Stimulated activated CD8-positive, alpha-beta memory T cell treated with anti-CD3 and anti-CD28 coated beads, Interleukin-7, amount 100 ng/mL, for 4 hours (primary cell): ENCODE results near the gene KCTD15.

Source experiments
- DNase-seq, 2 donors: peaks; one replicate each; pipeline ENCODE4 v3.0.0-alpha.2; 2020; ENCODE audit warnings: low read depth in 2 of 2

KCTD15 gene, protein sequence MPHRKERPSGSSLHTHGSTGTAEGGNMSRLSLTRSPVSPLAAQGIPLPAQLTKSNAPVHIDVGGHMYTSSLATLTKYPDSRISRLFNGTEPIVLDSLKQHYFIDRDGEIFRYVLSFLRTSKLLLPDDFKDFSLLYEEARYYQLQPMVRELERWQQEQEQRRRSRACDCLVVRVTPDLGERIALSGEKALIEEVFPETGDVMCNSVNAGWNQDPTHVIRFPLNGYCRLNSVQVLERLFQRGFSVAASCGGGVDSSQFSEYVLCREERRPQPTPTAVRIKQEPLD

DNA sequence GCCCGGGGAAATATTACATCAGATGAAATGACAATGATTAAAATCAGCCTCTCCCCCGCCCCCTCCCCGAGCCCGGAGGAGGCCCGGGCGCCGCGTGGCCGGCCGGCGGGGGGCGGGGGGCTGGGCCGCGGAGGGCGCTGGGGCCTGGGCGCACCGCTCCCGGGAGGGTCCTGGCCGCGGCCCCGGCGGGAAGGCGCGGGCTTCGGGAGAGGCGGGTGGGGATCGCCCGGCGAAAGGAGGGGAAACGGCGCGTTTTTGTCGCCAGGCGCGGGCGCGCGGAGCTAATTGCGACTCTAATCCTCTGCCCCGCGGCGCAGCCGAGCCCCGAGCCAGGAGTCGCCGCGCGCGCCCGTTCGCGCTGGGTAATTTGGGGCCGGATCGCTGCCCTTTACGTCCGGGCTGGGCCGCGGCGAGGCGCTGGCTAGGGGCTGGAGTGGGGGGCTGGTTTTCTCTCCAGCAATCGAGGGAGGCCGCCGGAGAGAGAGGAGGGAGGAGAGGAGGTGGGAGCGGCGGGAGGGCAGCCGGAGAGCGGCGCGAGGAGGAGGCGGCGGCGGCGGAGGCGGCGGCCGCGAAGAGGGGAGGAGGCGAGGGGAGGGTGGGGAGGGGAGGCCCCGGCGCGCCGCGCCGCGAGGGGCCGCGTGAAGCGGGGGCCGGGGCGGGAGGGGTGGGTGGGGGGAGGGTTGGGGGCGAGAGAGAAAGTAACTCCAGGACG, at the start of gene KCTD15:
Gene KCTD15, plus strand, starts transcription at position 707 of the 712 bp plus-strand sequence. CDS start 3,585 bp downstream, outside the sequence.
- no peak for DNase-seq

DNA sequence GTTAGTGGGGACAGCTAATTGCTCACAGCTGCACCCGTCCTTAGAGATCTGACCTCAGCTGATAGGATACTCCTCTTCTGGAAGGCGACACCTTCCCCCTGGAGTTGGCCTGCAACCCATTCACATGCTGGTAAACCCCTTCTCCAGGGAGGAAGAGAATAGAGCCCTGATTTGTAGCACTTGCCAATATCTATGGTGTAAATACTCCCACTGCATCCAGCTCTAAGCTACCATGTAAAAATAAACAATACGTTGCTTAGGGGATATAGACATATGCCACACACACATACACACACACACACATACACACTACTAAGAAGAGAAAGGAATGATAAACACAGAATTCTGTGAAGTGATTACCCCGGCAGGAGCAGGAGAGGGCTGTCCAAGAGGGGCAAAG, 49.4 kb upstream of the KCTD15 start:
- DNase-seq: no peak

DNA sequence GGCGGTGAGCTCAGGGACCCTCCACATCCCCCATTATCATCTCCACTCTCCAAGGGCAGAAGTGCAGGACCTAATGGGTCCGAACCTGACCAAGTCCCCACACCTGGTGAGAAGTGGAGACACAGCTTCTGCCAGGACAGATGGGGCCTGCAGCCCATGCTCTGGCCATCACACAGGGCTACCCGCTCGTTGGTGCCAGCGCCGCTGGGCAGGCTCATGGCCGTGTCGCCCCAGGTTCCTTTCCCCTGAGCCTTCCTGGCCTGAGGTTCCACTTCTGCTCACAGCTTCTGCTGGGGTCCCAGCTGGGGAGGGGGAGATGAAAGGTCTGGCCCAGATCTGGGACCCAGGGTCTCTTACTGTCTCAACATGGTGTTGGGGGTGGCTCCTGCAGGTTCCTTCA, 48.4 kb upstream of the KCTD15 start:
- no peak for DNase-seq

DNA sequence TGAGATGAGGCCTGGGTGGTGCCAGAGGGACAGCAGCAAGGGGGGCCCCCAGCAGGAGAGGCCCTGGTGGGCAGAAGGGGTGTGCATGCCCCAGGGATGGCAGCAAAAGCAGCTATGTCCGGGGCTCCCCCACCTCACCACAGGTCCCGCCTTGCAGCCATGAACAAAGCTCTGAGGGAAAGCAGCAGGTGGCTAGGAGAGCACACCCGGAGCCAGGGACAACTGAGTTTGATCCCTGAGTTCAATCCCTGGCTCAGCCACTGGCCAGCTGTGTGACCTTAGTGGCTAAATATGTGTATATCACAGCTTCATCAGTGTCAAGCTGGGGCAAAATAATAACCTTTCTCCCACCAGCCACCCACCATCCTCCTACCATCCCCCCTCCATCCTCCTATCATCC, 47.7 kb upstream of the KCTD15 start:
- DNase-seq: no peak

DNA sequence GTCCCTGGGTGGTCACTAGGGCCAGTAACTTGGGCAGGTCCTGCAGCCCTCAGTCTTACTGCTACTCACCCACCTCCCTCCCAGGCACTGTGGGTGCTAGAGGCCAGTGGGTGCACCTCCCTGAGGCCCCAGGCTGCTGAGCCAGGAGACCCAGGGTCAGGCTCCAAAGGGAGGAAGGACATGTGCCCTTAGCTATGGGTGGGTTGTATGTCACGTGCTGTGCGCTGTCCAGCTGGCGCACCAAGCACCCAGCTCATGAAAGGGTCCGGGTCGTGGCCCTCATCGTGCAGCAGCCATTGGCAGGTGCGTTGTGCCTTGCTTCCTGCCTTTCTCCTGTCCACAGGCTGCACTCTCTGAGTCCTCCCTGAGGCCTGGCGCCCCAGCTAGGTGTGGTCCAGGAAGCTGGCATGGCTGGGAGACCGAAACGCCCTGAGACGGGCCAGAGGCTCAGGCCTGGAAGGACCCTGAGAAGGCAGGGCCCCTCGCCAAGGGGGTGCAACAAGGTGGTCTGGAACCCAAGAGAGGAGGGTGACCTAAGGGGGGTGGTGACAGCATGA, 47.0 kb upstream of the KCTD15 start:
- no peak for DNase-seq

DNA sequence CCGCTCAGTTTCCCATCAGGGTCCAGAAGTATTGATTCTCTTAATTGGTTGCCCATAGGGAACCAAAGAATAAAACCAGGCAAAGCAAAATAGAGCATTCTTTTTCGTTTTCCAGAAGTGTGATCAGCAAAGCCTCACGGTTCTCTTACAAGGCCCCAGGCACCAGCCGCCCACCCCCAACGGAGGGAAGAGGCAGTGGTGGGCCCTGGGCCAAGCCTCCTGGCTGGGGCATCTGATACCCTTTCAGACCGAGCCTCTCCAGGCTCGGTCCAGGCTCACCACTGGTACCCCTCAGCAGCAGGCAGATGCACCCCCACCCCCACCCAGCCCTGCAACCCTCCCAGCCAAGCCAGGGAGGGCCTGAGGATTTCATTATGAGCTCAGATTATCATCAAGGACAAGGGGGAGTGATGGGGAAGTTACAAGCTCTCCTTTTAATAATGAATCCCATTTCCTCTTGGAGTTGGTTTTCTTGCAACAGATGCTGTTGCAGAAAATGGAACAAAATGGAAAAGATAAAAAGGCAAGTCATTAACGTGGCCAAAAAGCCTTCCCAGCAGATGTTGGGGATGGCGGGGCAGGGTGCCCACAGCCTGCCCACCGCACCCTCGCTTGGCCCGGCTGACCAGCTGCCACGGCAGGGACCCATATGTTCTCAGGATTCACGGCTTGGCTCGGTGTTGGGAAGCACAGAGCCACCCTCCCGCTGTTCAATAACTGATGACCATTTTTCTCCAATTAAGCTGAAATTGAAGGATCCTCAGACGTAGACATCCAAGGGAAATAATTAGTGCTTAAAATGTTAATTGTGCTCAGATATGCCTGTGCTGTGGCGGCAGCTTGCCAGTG, 45.9 kb upstream of the KCTD15 start:
- DNase-seq: no peak

DNA sequence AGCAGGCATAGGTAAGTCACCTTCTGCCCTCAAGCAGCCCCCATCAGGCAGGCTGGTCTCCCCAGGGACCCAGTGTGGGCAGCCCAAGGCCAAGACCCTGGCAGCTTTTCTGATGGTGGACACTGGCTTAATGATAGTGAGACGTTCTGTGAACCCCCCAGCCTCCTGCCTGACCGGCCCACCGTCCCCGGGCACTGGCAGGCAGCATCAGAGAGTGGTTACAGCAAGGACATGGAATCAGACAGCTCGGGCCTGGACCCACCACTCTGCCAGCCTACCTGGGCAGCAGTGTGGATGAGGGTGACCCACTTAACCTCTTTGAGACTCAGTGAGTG, 45.3 kb upstream of the KCTD15 start:
- DNase-seq: no peak

DNA sequence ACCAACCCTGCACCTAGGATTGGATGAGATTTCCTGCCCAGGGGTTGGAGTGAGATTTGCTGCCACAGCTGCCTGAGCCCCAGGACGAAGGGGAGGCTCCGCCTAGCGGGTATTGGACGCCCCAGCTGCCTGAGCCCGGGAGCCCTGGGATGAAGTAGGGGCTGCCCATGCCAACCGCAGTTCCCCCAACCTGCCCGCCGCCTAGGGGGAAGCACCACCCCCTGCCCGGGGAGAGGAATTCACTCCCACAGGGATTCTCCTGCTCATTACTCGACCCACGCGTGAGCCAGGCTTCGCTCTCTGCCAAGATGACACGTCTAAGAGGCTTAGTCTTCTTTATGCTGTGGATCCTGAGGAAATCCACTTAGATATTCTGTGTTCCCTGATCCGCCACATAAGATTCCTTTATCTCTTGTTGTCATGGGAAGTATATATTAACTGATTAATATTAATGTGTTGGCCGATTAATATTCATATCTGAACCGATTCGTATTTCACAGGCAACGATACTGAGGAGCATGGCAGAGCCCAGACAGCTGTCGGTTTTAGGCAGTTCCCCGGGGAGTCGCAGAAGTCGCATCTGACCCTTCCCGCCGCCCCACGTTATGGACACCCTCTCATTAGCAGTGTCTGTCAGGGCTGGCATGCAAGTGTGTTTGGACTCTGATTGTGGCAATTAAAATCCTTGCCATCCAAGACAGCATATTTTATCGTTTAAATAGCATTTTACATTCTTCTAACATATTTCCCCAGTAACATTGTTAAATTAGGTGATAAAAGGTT, 44.5 kb upstream of the KCTD15 start:
- no peak for DNase-seq

DNA sequence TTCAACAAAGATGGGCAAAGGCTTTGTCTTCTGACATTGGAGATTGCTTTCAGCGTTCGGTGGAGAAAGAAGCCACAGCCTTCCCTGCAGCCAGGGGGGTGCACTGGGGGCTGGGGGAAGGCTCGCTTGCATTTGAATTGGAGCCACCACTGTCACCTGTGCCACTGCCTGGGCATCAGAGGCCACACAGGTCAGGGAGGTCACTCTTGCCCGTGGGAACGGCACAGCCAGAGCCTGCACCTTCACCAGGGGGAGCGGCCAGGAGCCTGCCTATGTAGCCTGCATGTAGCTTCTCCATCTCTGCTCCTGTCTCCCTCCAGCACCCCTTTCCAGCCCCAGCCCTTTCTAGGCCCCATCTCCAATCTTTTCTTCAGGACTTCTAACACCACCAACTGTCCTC, 43.7 kb upstream of the KCTD15 start:
- no peak for DNase-seq

DNA sequence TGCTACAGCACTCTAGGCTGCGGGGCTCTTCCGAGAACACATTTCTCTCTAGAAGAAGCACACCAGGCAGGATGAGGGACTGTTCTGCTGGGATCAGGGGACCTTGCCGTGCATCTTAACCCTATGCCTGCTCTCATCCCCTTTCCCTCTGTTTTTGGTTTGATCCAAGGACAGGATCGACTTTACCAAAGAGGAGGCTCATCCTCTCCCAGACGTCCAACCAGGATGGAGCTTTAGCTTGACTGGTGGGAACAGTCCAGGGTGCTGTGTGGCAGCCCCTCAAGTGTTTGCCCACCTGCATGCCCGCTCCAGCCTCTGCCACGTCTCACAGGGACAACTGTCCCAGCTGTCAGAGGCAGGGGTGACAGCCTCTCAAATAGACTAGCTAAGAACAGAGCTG, 42.3 kb upstream of the KCTD15 start:
- DNase-seq: no peak

DNA sequence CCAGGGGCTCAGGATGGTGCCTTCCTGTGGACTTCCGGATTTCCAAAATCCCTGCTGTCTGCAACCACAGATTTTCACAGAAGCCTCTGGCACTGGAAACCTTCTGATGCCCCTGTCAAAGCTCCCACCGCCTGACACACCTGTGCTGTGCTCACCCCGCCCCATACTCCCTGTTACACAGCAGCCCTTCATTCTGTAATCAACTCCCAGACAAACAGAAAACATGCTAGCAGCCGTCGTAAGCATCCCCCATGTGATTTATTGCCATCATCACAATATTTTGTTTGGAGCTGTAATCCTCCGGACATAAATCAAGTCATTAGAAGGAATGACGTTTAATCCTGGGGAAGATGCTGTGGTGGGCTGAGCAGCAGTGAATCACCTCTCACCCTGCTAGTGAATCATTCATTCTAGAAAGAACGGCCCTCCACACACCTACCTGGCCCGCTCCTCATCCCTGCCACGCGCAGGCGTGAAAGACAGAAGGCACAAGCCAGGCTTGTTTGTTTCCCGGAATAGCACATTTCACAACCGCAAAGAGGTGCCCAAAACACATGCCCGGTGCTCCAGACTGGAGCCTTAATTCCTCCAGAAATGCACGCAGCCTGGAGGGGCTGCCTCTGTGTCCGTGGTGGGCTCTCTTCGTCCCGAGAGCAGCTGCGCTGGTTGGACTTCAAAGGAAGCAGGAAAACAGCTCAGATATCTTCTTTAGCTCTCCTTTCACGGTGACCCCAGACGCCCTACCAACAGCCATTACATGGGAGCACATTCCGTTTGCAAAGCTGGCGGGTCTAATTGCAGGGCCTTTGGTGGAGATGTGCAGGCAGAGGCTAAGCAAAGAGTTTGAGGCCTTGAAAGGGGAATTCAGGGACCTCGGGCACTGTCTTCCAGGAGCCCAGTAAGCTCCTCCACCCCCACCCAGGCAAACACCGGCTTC, 41.3 kb upstream of the KCTD15 start:
- DNase-seq: no peak

DNA sequence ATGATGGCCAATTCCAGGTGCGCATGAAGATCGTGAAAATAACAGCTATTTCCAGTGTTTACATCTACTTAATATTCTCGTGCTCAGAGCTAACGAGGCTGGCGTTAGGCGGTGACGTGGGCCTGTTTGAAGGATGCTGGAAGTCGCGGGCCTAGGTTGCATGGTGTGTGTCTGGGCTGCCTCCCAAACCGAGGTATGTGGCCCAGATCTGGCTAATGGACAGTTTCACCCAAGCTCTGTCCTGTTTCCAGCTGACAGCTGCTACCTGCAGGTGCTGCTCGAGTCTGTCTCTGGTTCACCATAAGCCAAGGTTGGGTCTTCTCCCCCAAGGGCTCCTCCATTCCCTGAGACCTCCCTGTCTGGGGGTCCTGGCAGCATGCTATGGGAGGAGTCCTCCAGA, 40.5 kb upstream of the KCTD15 start:
- DNase-seq: no peak

DNA sequence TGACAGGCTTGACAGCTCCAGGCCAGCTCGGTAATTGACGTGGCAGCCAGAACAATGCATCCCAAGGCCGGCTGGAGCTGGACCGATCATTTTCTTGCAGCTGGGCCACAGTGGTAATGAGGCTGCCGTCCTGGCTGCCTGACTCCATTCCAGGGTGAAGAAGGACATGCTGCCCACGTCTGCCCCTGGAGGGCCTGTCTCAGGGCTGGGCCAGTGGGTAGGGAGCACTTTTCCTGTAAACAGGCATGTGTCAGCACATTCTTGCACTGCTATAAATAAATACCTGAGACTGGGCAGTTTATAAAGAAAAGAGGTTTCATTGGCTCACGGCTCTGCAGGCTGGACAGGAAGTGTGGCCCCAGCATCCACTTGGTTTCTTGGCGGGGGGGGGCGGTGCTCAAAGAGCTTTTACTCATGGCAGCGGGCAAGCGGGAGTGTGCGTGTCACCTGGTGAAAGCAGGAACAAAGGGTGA, 38.1 kb upstream of the KCTD15 start:
- DNase-seq: no peak

DNA sequence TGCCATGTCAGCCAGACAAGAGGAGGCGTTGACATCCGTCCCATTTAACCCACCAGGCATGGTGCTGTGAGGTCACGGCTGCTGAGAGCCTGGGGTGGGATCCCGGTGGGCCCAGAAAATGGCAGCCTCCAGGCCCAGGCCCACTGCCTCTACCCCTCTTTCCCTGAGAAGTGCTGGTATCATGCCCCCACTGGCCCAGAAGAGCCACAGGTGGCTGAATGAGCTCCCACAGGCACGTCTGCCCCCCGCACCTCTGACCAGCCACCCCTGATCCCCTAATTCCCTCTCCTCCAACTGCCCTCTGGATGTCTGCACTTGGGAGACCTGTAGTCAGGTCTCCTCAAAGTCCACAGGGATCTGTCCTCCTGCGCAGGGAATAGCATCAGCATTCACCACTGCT, 37.3 kb upstream of the KCTD15 start:
- DNase-seq: no peak

DNA sequence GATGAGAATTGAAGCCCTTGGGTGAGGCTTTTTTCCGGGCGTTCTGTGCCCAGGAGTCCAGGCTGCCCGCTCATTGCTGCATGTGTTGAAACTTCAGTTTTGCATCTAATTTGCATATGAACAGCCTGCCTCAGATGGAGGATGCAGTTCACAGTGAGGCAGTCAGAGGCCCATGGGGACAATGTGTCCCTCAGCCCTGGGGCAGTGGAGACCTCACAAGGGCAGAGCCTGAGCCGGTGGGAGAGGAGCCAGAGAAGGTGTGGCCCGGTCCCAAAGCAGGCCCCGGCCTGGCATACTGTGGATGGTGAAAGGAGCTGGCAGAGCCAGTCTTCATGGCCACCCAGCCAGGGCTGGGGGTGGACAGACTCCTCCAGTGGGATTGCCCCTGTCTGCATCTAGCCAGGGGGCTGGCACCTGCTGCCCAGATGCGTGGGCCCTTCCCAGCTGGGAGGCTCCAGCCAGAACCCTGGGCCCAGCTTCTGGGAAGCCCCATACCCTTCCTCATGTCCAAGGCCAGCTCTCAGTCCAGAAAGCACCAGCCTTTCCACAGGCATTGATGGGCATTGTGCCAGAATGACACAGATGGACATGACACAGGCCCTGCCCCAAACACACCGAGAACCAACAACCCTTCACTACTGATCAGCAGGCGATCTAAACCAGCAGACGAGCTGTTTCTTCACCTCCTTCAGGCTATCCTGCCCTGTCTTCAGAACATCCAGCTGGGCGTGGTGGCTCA, 32.9 kb upstream of the KCTD15 start:
- no peak for DNase-seq

DNA sequence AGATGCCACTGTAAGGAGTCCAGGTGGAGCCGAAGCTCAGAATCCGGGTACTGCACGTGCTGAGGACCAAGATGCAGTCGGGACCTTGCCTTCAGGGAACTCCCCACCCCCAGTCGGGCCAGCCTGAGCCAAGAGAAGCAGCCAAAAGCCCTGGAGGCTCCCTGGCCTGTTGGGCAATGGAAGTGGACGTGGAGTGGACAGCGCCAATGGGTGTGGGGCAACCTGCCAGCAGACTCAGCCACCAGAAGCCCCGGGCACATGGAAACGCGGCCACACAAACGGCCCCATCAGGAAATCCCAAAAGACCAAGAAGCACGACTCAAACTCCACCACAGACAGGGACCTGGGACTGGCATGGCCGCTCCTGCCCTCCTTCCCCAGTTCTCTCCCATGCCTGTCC, 30.0 kb upstream of the KCTD15 start:
- no peak for DNase-seq

DNA sequence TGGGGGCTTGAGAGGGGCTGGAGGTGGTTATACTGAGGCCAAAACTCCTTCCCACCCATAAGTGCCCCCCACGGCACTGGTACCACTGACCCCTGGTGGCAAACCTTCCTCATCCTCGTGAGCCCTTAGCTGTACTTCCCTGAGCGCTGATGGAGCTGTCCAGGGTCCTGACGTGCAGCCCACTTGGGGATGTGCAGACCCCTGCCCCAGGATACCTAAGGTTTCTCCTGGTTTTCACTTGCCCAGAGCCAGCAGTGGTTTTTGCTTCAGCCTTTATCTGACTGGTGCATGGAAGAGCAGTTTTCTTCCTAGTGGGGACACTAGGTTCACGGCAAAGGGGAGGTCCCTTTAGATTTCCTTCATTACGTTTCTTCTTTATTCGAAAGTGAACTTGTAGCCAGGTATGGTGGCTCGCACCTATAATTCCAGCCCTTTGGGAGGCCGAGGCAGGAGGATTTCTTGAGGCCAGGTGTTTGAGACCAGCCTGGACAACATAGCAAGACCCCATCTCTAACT, 28.7 kb upstream of the KCTD15 start:
- no peak for DNase-seq

DNA sequence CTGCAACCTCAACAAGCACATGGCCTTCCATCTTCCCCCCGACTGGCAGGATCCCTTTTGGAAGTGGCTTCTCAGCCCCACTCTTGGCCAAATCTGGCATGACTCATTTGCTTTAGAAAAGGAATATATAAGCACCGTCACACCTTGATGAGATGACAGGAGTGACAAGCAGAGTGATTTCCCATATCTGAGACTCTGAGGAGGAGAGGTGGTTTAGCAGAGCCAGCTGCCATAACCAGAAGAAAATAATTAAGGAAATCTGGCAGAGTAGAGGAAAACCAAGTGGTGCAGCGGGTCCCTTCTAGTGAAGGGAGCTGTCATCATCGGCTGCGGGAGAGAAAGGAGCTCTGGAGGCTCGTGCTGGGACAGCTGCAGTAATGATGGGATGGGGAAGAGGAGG, 27.5 kb upstream of the KCTD15 start:
- no peak for DNase-seq

DNA sequence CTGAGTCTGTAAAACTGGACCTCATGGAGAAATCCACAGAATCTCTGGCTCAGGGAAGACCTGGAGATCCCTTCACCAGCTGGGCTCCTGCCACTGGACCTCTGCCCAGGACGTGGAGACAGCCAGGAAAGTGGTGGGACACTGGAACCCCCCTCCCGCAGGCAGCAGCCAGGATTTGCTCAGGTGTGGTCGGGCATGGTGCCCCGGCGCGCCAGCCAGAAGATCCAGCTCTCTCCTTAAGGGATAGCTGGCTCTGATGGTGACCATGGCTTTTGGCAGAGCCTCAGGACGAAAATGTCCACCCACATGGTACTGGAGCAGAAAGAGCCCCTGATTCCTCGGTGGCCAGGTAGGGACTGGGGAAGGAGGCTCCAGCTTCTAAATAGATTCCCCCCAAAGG, 26.6 kb upstream of the KCTD15 start:
- no peak for DNase-seq
